WTC11 (cell line): ENCODE measurements around the gene QDPR. TPM values are rescaled to one million over a fixed set of nuclear protein-coding genes. Genes with fewer than 3 reads are reported as not detected.
A peak's percentile ranks its signal among the peaks of the same experiment; 100 is the strongest.

Experiments
- ARID4B ChIP-seq: sonication (generic); formaldehyde crosslinking; IDR thresholded peaks from 2 replicates; pipeline ENCODE4 v1.8.0; 2023; ENCODE audit warnings: missing genetic modification reagents, mild to moderate bottlenecking, borderline replicate concordance
- CDX4 ChIP-seq: fragments of 250-450 bp; sonication (Bioruptor Pico); IDR thresholded peaks from 2 replicates; pipeline ENCODE4 v1.9.0; 2021; ENCODE audit warnings: moderate library complexity, mild to moderate bottlenecking, inconsistent platforms, borderline replicate concordance
- CREB1 ChIP-seq: sonication (generic); formaldehyde crosslinking; IDR thresholded peaks from 2 replicates; pipeline ENCODE4 v1.8.0; 2023; ENCODE audit warnings: mild to moderate bottlenecking, missing genetic modification reagents
- E2F4 ChIP-seq: sonication (generic); formaldehyde crosslinking; IDR thresholded peaks from 2 replicates; pipeline ENCODE4 v1.8.1; 2022; ENCODE audit warnings: low read depth, mild to moderate bottlenecking, moderate library complexity, missing genetic modification reagents, borderline replicate concordance
- FOXP1 ChIP-seq: sonication (generic); formaldehyde crosslinking; IDR thresholded peaks from 2 replicates; pipeline ENCODE4 v1.8.0; 2022; ENCODE audit warnings: missing genetic modification reagents, mild to moderate bottlenecking, moderate library complexity, borderline replicate concordance
- GABPB1 ChIP-seq: sonication (generic); formaldehyde crosslinking; IDR thresholded peaks from 2 replicates; pipeline ENCODE4 v1.8.1; 2023; ENCODE audit warnings: mild to moderate bottlenecking, missing genetic modification reagents
- MAX ChIP-seq: sonication (generic); formaldehyde crosslinking; IDR thresholded peaks from 2 replicates; pipeline ENCODE4 v1.8.0; 2022; ENCODE audit warnings: mild to moderate bottlenecking, missing genetic modification reagents
- MXD4 ChIP-seq: fragments of 250-450 bp; sonication (Bioruptor Pico); IDR thresholded peaks from 2 replicates; pipeline ENCODE4 v1.8.0; 2021; ENCODE audit warnings: mild to moderate bottlenecking, moderate library complexity, borderline replicate concordance
- NFATC4 ChIP-seq: fragments of 250-450 bp; sonication (Bioruptor Pico); IDR thresholded peaks from 2 replicates; pipeline ENCODE4 v1.9.0; 2021; ENCODE audit warnings: mild to moderate bottlenecking
- NFE2L1 ChIP-seq: sonication (generic); formaldehyde crosslinking; IDR thresholded peaks from 2 replicates; pipeline ENCODE4 v1.8.1; 2023; ENCODE audit warnings: missing genetic modification reagents
- PRRX2 ChIP-seq: fragments of 250-450 bp; sonication (Bioruptor Pico); IDR thresholded peaks from 2 replicates; pipeline ENCODE4 v1.8.0; 2021; ENCODE audit warnings: mild to moderate bottlenecking
- RELA ChIP-seq: sonication (generic); formaldehyde crosslinking; IDR thresholded peaks from 2 replicates; pipeline ENCODE4 v1.8.1; 2022; ENCODE audit warnings: missing genetic modification reagents, mild to moderate bottlenecking, borderline replicate concordance
- SMAD3 ChIP-seq: sonication (generic); formaldehyde crosslinking; IDR thresholded peaks from 2 replicates; pipeline ENCODE4 v1.8.0; 2022; ENCODE audit warnings: missing genetic modification reagents, mild to moderate bottlenecking, borderline replicate concordance
- TCF7 ChIP-seq: sonication (generic); formaldehyde crosslinking; IDR thresholded peaks from 2 replicates; pipeline ENCODE4 v1.8.0; 2022; ENCODE audit warnings: mild to moderate bottlenecking, low read depth, missing genetic modification reagents, moderate library complexity
- ZBTB43 ChIP-seq: sonication (generic); formaldehyde crosslinking; IDR thresholded peaks from 2 replicates; pipeline ENCODE4 v1.8.1; 2023; ENCODE audit warnings: mild to moderate bottlenecking, missing genetic modification reagents
- ZMAT4 ChIP-seq: fragments of 250-450 bp; sonication (Bioruptor Pico); IDR thresholded peaks from 2 replicates; pipeline ENCODE4 v1.9.0; 2021; ENCODE audit warnings: mild to moderate bottlenecking
- ZNF121 ChIP-seq: sonication (generic); formaldehyde crosslinking; IDR thresholded peaks from 2 replicates; pipeline ENCODE4 v1.8.0; 2023; ENCODE audit warnings: missing genetic modification reagents
- ZNF138 ChIP-seq: sonication (generic); formaldehyde crosslinking; conservative IDR thresholded peaks from 2 replicates; pipeline ENCODE4 v1.8.1; 2022; ENCODE audit warnings: mild to moderate bottlenecking, moderate library complexity, missing genetic modification reagents
- ZNF281 ChIP-seq: sonication (generic); formaldehyde crosslinking; IDR thresholded peaks from 2 replicates; pipeline ENCODE4 v1.8.0; 2023; ENCODE audit warnings: mild to moderate bottlenecking, missing genetic modification reagents
- ZNF512 ChIP-seq: sonication (generic); formaldehyde crosslinking; IDR thresholded peaks from 2 replicates; pipeline ENCODE4 v1.8.1; 2022; ENCODE audit warnings: missing genetic modification reagents, borderline replicate concordance
- total RNA-seq: library from RNA; stranded (reverse); gene quantifications from 3 replicates; pipeline ENCODE4 v1.2.3, GENCODE V29; 2021

The QDPR gene
- total RNA-seq, 1 experiment from 2014 or later, result 33.6 TPM

- TF ChIP-seq ARID4B (no peak), CREB1 (CRISPR knock-in tag) (no peak), ZMAT4 (CRISPR knock-in tag) (no peak), SMAD3 (CRISPR knock-in tag) (no peak), ZNF281 (CRISPR knock-in tag) (no peak), ZBTB43 (CRISPR knock-in tag) (no peak), FOXP1 (CRISPR knock-in tag) (no peak; the same call in 1 of the 2 replicates), RELA (CRISPR knock-in tag) (no peak), NFATC4 (CRISPR knock-in tag) (no peak), GABPB1 (CRISPR knock-in tag) (no peak), TCF7 (CRISPR knock-in tag) (0 out of 2 replicates have a peak, but pooled peaks have one; percentile 42), ZNF121 (CRISPR knock-in tag) (no peak), CDX4 (CRISPR knock-in tag) (no peak), ZNF512 (CRISPR knock-in tag) (no peak), PRRX2 (no peak), NFE2L1 (CRISPR knock-in tag) (no peak), ZNF138 (CRISPR knock-in tag) (no peak), E2F4 (CRISPR knock-in tag) (no peak), MAX (no peak; the same call in 1 of the 2 replicates), MXD4 (CRISPR knock-in tag) (no peak)
Observed at GRCh38 chr4:17511950-17512795, at the start of gene QDPR (continued).
